Muscle of arm (tissue), 12 donors: Measurements from ENCODE around the gene SHISA3. TPM values are rescaled to one million over a fixed set of nuclear protein-coding genes. Genes with fewer than 3 reads are reported as not detected.

ENCODE experiments used
- DNase-seq: peaks from one replicate; pipeline ENCODE4 v3.0.0-alpha.2; 2013
- polyA plus RNA-seq, 12 donors: library from polyadenylated mRNA; unstranded; fragments of 120-200 nt; gene quantifications; one replicate each; pipeline ENCODE4 v1.2.1, GENCODE V29; 2013; ENCODE audit not compliant: insufficient read length in 12 of 12

SHISA3 gene
- polyA plus RNA-seq, 12 donors, result 4.3 to 18.2 (median 6.3) TPM; not detected in 1

- DNase-seq, result no peak
Measured at GRCh38 chr4:42440083-42440482, 42.8 kb downstream of the SHISA3 start.

- DNase-seq, result no peak
Measured at GRCh38 chr4:42442601-42443000, 45.3 kb downstream of the SHISA3 start.

- DNase-seq, result no peak
Measured at GRCh38 chr4:42445038-42445437, 47.8 kb downstream of the SHISA3 start.

GRCh38 chr4:42446823-42447222 is 49.5 kb downstream of the SHISA3 start:
- no peak for DNase-seq

Other genes starting within 250 kb of the SHISA3 start
- gene BEND4, start 244.8 kb upstream of the SHISA3 start, polyA plus RNA-seq, result under 1 TPM in 9 of 12 donors, not detected in 3; 0.01 to 0.30 (median 0.05) TPM